LHCN-M2 (cell line): Measurements from ENCODE around the gene MRPL48. TPM values are rescaled to one million over a fixed set of nuclear protein-coding genes. Genes with fewer than 3 reads are reported as not detected.
A peak's percentile ranks its signal among the peaks of the same experiment; 100 is the strongest.
"Not testable (repeated sequence)": the region's sequence is repeated elsewhere in the genome, so short reads cannot be mapped to it uniquely, and the experiment has no call there.

Experiments
- DNase-seq: peaks from one replicate; pipeline ENCODE4 v3.0.0-alpha.2; 2012; ENCODE audit warnings: low read depth
- total RNA-seq: library from RNA; depleted of rRNA; stranded (reverse); fragments of >200 nt; gene quantifications from 2 replicates; pipeline ENCODE4 v1.2.3, GENCODE V29; 2014

The MRPL48 gene
- total RNA-seq, 1 experiment from 2014 or later, result 27.3 TPM

- peak; percentile 98 for DNase-seq
Measured at GRCh38 chr11:73779084-73779902, 8.4 kb upstream of the MRPL48 start.

GRCh38 chr11:73781303-73781702 is 6.4 kb upstream of the MRPL48 start:
- no peak for DNase-seq

GRCh38 chr11:73783483-73784020 is 4.1 kb upstream of the MRPL48 start:
- DNase-seq, result no peak

DNA sequence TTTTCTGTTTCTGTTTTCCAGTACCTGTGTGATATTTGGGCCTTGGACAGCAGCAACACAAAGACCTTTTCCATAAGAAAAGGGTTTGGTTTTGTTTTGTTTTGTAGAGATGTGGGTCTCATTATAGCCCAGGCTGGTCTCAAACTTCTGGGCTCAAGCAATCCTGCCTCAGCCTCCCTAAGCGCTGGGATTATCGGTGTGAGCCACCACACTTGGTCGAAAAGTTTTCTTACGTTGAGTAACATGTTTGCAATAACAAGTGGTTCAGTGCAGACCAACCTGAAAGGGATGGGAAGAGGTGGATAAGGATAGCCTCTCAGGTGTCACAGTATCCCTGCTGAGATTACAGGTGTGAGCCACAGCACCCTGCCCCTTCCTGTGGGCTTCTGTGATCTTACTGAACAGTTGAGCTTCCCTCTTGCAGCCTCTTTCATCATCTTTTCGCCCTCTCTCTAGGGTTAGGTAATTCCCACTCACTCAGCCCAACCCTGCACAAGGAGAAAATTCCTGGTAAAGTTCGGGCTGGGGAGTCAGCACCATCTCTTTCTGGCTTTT is 3.5 kb upstream of the MRPL48 start:
- no peak for DNase-seq

- no peak for DNase-seq
Measured at GRCh38 chr11:73784734-73785133, 2.9 kb upstream of the MRPL48 start.

GRCh38 chr11:73785467-73785866 is 2.2 kb upstream of the MRPL48 start:
- DNase-seq, result not testable (repeated sequence)

DNA sequence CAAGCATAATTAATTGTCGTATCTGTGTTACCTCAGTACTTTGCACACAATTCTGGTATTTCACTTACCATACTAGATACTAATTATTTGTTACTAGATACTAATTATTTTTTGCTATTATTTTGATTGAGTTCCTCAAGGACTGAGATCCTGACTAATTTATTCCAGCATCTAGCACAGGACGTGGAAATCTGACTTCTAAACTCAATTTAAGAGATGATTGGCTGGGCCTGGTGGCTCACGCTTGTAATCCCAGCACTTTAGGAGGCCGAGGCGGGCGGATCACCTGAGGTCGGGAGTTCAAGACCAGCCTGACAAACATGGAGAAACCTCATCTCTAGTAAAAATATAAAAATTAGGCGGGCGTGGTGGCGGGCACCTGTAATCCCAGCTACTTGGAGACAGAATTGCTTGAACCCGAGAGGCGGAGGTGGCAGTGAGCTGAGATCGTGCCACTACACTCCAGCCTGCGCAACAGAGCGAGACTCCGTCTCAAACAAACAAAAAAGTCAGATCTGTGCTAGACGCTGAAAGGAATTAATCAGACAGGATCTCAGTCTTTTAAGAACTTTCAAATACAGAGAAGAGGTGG is 527 bp upstream of the MRPL48 start:
- no peak for DNase-seq

GRCh38 chr11:73789279-73789670 is 1.6 kb downstream of the MRPL48 start:
- DNase-seq, result no peak

DNA sequence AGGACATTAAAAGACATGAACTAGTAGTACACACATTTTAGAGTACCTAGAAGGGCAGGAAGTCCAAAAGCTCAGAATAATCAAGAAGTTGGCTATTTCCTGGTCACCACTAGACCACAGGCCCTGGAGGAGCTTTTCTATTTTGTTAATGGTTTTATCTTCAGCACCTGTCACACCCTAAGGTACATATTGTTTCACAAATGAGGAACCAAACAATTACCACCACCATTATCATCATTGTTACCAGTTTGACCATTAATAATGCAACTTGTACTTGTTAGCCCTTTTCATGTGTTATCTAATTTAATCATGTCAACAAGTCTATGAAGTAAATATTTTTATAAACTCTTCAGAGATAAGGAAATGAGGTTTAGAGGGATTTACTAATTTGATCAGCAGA is 4.9 kb downstream of the MRPL48 start:
- no peak for DNase-seq

- DNase-seq, result peak; percentile 9
Measured at GRCh38 chr11:73795925-73796632, 8.4 kb downstream of the MRPL48 start.

DNA sequence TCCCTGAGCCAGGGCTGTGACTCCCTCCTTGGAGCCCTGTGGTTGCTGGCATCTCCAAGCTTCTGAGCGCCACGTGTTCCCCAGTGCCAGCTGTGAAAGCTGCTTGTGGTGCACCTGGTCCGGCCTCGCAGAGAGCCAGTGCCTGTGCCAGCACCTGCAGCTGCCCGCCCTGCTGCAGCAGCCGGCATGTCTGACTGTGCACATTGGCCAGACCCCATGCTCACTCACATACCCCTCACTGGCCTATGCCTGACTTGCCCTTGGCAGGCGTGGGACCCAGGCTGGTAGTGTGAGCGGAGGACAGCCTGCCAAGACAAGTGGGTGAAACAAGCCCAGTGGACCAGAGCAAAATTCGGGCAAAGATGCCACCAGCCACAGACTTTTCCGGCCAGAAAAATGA is 9.8 kb downstream of the MRPL48 start:
- DNase-seq, result peak; percentile 10

DNA sequence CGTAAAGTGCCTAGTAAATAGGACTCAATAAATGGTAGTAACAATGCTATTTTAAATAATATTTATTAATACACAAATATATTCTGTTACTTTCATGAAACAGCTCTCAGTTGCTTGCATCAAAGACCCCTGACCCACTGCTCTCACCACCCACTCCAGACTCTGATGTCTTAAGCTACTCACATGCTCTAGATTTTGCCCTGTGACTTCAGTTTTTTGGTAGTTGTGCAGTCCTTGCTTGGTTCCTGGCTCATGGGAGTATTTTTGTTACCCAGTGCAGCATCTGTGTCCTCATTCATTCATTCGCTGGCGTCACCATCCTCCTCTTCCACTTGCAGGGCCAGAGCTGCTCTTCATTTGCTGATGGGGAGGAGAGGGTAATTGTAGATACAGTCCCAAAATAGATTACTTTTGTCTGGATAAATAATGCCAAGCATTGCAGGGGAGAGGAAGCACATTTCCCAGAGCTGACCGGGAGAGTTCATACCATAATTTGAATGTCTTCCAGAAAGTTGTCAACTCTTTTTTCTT is 12.7 kb downstream of the MRPL48 start:
- no peak for DNase-seq

DNA sequence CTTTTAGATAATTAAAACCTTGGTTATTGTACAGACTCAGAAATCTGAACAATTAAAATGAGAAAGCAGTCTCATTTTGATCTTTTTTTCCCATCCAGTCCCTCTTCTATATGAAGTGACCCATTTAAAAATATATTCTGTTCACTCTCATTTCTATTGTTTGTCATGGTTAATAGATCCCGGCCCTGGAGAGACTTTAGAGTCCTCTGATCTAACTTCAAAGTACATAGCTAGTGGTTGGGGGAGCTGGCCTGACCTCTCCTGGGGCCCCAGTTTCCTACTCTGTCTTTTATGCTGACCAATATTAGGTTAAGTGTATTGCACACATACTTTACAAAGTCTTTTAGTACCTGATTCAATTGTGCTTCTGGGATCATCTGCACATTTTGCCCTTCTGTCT is 13.5 kb downstream of the MRPL48 start:
- DNase-seq, result no peak

DNA sequence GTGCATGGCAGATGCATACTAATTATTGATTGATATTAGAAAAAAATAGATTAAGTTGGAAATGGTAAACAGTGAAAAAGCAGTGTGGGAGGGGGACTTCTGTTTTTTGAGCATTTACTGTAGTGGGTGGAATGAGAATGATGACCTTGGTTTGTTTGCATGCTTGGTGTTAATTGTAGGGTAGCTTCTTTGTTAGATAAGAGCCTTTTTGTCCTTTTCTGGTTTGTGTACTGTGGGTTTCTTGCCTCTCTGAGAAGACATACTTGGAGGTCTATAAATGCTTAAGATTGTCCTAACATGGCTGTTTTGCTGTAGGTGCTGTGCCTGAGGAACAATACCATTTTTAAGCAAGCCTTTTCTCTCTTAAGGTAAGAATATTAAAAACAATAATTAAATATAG is 17.0 kb downstream of the MRPL48 start:
- no peak for DNase-seq

DNA sequence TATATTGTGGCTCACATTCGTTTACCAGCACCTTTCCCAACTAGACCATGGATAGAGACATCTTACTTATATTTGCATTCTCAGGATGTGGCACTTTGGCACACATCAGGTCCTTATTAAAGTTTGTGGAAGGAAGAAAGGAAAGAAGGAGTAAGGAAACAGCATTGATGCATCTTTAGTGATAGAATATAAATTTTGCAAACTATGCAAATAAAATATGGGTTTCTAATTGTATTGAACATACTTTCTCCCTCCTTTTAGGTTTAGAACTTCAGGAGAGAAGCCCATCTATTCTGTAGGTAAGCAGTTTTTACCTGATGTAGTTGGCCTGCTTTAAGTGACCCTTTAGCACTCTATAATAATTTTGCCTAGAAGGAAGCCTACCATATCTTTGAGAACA is 20.4 kb downstream of the MRPL48 start:
- DNase-seq, result no peak

DNA sequence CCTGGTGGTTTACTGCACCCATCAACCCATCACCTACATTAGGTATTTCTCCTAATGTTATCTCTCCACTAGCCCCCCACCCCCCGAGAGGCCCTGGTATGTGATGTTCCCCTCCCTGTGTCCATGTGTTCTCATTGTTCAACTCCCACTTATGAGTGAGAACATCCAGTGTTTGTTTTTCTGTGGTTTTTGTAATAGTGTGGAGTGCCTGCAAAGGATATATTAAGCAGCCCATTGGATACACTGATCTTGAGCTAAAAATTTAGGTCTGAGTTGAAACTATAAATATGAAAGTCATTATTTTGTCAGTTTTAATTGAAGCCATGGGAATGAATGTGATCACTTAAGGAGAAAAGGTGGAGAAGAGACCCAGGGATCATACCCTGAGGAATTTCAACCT is 23.0 kb downstream of the MRPL48 start:
- peak; percentile 31 for DNase-seq

DNA sequence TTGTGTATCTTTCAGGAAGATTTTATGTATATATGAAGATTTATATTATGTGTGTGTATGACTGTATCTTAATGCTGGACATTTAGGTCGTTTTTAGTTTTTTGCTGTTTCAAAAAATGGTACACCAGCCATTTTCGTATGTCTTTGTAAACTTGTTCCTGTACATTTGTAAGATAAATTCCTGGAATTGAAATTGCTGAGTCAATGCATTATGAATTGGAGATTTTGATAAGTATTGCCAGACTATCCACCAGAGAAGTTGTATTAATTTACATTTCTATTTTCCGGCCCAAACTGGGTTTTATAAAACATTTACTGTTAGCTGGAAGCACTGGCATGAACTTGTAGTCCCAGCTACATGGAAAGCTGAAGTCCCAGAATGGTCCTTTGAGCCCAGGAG is 24.6 kb downstream of the MRPL48 start:
- DNase-seq, result no peak

DNA sequence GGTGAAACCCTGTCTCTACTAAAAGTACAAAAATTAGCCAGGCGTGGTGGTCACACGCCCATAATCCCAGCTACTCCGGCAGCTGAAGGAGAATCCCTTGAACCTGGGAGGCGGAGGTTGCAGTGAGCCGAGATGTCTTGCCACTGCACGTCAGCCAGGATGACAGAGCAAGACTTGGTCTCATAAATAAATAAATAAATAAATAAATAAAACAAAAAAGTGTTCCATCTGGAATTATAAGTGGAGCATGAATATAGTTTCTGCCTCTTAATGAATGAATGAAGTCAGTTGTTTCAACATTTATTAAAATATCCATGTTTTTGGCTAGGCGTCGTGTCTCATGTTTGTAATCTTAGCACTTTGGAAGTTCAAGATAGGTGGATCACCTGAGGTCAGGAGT is 27.1 kb downstream of the MRPL48 start:
- no peak for DNase-seq

DNA sequence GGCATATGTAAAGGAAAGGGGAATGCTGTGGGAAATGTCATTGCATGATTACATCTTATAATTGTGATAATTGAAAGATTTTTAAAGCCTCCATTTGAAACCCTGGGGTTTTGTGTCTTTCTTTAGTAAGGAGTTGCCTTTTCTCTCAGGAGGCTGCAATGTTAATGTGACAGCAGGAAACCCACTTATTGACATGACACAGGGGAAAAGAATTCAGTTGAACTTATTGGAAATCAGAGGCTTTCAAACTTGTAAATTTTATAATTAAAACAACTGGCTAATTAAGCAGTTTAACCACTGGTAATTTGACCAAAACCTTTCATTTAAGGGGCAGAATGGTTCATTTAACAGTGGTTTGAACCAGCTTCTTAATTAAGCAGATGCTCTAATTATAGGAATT is 31.2 kb downstream of the MRPL48 start:
- DNase-seq, result peak; percentile 14

- no peak for DNase-seq
Measured at GRCh38 chr11:73830261-73830660, 42.6 kb downstream of the MRPL48 start.

- DNase-seq, result no peak
Measured at GRCh38 chr11:73833067-73833466, 45.4 kb downstream of the MRPL48 start.
